GM19372 (cell line): ENCODE data around the gene C10orf71.

Source experiments
- ATAC-seq: cut with Tn5 transposase; IDR thresholded peaks from one replicate; pipeline ENCODE4 v1.9.1; 2021; ENCODE audit warnings: mild to moderate bottlenecking, low read depth, moderate library complexity; ENCODE audit not compliant: unreplicated experiment

Gene C10orf71

DNA sequence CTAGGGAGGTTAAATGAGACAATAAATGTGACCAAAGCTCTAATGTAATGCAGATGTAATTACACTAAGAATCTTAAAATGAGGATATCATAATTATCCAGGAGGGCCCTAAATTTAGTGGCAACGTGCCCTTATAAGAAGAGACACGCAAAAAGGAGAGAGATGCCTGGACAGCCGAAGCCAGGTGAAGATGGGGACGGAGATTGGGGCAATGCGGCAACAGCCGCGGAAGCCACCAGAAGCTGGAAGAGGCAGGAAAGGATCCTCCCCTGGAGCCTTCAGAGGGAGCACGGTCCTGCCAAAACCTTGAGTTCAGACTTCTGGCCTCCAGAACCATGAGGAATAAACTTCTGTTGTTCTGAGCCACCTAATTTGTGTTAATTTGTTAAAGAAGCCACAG is 25.3 kb upstream of the C10orf71 start:
- ATAC-seq, result no peak

- ATAC-seq, result no peak
Observed at GRCh38 chr10:49274886-49275285, 24.1 kb upstream of the C10orf71 start.

DNA sequence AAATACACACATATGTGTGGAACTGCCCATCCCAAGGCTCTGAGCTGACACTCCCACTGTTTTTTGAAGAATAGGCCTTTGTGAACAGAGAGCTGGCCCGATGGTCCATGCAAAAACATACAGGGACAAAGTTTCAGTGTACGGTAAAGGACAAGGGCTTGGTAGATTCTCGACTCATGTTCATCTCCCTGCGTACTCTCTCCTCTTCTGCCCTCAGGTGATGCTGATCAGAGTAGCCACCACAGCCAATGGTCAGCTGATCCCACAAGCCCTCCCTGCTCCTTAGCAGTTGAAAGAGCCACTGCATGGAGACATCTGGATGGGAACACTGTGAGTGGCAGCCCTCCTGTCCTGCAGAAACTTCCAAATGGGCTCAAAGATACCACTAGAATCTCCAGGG is 23.1 kb upstream of the C10orf71 start:
- no peak for ATAC-seq

- no peak for ATAC-seq
Observed at GRCh38 chr10:49276596-49276995, 22.4 kb upstream of the C10orf71 start.

GRCh38 chr10:49277973-49278372 is 21.0 kb upstream of the C10orf71 start:
- ATAC-seq, result no peak

GRCh38 chr10:49278497-49278981 is 20.4 kb upstream of the C10orf71 start:
- no peak for ATAC-seq

GRCh38 chr10:49279015-49279880 is 19.7 kb upstream of the C10orf71 start:
- no peak for ATAC-seq

DNA sequence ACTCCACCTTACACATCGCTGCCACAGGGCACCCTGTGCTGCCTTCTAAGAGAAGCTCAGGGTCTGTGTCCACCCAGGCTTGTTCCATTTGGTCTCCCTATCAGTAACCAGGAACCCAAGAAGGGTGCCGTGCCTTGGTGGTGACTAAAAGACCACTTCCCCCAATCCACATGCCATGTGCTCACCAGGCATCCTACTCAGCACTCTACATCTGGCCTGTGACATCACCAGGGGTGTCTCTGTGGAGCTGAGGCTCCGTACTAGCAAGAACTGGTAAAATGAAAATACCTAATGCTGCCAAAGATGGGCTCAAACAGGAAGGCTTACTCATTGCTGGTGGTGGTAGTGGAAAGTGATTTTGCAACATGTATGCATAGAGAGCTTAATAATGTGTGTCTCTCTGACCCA is 19.0 kb upstream of the C10orf71 start:
- ATAC-seq, result no peak

GRCh38 chr10:49281461-49281860 is 17.5 kb upstream of the C10orf71 start:
- ATAC-seq, result no peak

- ATAC-seq, result no peak
Observed at GRCh38 chr10:49282306-49282705, 16.7 kb upstream of the C10orf71 start.

- ATAC-seq, result no peak
Observed at GRCh38 chr10:49282879-49283341, 16.1 kb upstream of the C10orf71 start.

DNA sequence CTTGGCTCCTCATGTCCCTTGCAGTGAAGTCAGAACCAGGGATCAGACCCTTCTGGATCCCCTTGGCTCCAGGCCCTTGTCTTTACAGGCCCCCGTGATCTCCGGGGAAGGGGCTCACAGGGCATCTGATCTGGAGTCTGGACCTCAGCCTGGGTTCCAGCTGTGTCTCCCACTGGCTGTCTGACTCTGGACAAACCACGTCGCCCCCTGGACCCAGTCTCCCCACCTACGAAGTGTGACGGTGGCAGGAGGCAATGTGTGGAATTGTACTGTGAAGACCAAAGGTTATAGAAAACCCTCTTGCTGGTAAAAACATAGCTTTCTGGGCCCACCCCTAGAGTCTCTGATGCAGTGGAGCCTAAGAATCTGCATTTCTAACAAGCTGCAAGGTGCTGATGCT is 15.5 kb upstream of the C10orf71 start:
- no peak for ATAC-seq

DNA sequence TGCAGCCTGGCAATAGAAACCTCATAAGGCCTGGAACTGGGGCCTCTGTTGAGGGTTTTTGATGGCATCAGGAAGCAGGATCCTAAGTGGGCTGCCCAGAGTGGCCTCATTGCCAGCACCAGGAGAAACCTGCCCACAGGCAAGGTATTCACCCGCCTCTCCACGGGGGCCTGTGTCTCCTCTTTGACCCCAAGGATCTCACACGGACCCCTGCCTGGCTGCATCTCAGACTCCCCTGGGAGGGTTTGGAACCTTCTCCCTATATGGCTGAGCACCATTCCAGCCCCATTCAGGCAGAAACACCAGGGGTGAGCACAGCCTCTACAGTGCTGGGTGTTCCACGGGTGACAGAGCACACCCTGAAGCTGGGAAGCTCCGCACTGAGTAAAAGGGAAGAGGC is 14.6 kb upstream of the C10orf71 start:
- no peak for ATAC-seq

DNA sequence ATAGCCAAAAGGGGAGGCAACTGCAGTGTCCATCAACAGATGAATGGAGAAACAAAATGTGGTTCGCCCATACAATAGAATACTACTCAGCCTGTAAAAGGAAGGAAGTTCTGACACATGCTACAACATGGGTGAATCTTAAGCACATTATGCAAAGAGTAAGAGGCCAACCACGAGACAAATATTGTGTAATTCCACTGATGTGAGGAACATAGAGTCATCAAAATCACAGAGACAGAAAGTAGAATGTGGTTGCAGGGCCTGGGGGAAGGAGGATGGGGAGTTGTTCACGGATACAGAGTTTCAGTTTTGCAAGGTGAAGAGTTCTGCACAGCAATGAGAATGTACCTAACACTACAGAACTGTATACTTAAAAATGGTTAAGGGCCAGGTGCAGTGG is 13.7 kb upstream of the C10orf71 start:
- no peak for ATAC-seq

GRCh38 chr10:49286686-49287085 is 12.3 kb upstream of the C10orf71 start:
- ATAC-seq, result no peak

DNA sequence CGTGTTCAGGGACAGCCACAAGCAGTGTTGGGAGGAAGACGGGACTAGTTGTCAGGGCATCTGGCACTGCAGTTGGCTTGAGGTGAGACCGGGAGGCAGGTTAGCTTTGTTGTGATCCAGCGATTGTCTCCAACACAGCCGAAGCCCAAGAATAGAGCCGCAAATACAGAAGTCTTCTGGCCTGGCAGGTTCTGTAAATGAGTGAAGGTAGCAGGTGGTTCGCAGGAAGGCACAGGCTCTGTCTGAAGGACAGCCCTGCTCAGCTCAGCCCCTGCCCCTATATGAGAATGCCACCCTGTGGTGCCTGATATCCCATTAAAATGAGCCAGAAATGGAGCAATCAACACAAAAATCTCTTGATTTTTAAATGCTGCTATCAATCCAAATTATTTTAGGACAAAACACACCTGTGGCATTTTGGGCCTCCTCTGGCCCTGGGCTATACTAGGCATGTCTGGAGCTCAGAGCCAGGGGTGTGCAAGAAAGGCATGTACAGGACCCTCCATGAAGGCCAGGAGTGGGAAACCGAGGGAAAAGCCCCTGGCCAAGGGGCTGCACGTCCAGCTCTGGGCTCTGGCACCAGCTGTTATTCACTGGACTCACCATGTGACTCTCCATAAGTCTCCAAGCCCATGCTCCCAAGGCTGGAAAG is 11.2 kb upstream of the C10orf71 start:
- ATAC-seq, result no peak

DNA sequence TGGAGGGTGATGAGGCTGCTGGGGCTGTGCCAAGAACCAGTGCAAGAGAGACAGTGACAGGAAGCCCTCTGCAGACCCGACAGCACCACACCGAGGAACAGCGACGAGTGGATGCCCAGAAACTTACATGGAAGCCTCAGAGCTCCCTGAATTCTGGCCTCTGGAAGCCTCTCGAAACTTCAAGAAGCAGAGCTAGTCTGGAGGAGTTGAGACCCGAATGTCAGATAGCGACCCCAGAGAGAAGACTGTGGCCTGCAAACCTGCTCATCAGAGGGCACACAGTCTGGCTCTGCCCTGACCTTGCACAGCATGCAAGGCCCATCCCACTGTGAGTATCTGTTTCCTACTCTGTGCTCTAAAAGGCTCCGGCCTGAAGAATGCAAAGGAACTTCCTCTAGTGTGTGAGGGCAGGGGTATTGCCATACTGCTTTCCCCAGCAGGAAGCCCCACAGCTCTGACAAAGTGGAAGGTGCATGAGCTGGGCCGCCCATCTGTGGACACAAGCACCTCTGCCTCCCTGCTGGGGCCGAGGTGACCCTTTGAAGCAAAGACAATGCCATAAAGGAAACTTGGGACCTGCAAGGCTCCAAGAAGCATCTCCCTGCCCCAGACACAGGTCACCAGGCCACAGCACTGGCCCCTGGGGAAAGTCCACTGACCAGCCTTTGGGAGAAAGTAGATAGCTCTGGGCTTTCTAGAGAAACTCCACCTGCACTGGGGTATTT is 10.5 kb upstream of the C10orf71 start:
- ATAC-seq, result no peak

GRCh38 chr10:49289480-49289879 is 9.5 kb upstream of the C10orf71 start:
- no peak for ATAC-seq

- ATAC-seq, result no peak
Observed at GRCh38 chr10:49290131-49290530, 8.8 kb upstream of the C10orf71 start.

- no peak for ATAC-seq
Observed at GRCh38 chr10:49290607-49291006, 8.4 kb upstream of the C10orf71 start.

DNA sequence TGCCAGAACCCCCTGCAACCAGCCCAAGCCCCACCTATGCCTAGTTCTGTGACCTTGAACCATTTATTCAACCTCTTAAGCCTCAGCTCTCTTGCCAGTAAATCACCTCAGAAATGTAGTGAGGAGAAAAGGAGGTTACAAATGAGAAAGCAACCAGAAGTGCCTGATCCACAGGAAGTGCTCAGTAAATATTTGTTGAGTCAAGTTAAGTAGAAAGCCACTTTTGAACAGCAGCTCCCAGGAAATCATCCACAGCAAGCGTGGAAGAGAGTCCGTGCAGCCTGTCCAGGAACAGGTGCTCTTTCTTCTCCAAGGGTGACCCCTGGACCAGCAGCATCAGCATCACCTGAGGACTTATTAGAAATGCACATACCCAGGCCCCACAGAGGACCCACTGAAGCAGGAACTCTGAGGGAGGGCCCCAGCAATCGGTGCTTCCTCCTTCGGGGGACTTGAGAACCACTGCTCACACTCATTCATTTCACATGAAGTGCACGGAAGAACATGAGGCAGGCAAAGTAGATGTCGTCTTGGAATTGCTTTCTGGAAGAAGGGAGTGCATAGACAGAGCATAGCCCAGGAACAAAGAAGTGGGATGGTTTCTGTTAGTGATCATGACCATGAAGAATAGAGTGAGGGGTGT is 6.3 kb upstream of the C10orf71 start:
- ATAC-seq, result no peak
